ENCODE measurements around the gene MYO10.

Gene MYO10

DNA sequence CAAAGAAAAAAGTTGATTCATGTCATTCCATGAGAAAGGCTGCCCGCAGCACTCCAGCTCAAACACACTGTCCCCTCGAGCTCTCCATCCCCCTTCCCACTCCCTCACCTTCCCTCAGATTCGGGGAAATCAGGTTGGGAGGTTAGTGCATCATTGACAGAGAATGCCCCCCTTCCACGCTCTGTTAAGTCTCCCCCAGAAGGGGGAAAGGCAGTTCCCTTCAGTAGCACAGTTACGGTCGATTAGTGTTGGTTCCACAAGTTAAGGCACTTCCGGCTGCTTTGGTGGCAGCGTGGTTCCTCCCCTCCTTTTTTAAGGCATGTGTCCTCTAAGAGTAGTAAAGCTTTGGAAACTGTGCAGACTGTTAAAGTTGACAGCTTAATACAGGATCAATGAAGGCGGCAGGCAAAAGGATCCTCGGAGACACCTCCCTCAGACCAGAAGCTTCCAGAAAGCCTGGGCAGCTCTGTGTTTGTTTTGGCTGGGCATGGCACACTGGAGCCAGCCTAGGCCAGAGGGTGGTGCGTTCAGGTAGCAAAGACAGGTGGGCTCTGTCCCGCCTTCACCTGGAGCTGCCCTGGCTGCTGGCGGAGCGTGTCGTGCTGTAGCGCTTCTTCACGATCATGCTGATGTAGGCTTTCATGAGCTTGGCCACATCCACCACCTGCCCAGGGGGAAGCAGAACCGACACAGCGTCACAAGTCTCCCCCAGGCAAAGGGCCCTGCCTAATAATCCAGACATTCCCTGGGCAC, 269.8 kb downstream of the MYO10 start:
- no peak overlapping the region for H3K4me3 ChIP-seq (ENCODE audit: low read depth, low read length)
- TF ChIP-seq, protein P1, sequence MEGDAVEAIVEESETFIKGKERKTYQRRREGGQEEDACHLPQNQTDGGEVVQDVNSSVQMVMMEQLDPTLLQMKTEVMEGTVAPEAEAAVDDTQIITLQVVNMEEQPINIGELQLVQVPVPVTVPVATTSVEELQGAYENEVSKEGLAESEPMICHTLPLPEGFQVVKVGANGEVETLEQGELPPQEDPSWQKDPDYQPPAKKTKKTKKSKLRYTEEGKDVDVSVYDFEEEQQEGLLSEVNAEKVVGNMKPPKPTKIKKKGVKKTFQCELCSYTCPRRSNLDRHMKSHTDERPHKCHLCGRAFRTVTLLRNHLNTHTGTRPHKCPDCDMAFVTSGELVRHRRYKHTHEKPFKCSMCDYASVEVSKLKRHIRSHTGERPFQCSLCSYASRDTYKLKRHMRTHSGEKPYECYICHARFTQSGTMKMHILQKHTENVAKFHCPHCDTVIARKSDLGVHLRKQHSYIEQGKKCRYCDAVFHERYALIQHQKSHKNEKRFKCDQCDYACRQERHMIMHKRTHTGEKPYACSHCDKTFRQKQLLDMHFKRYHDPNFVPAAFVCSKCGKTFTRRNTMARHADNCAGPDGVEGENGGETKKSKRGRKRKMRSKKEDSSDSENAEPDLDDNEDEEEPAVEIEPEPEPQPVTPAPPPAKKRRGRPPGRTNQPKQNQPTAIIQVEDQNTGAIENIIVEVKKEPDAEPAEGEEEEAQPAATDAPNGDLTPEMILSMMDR (IDR thresholded peaks at IDR 0.05; ENCODE audit: low read depth, low read length, missing control alignments), result no peak
- no peak for DNase-seq (ENCODE audit: low read depth)

DNA sequence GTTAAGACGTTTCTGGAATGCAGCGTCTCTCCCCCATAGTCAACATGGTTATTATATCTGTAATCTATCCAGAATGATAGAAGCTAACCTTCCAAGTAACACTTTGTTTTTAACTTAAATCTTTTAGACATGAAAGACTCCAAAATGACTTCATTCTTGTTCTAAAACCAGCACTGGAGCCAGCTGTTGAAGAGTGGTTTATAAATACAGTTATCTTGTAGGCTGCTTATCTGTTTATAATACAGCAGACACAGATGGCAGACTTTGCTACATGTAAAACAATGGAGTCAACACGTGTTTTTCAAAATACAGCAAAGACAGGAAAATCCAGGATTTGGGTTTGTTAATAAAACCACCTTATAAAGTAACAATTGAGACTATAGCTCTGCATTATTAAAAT, 270.5 kb downstream of the MYO10 start:
- TF ChIP-seq, protein P1 (IDR thresholded peaks at IDR 0.05; ENCODE audit: low read depth, low read length, missing control alignments), result no peak
- no peak for DNase-seq (ENCODE audit: low read depth)
- no peak overlapping the region for H3K4me3 ChIP-seq (ENCODE audit: low read depth, low read length)

DNA sequence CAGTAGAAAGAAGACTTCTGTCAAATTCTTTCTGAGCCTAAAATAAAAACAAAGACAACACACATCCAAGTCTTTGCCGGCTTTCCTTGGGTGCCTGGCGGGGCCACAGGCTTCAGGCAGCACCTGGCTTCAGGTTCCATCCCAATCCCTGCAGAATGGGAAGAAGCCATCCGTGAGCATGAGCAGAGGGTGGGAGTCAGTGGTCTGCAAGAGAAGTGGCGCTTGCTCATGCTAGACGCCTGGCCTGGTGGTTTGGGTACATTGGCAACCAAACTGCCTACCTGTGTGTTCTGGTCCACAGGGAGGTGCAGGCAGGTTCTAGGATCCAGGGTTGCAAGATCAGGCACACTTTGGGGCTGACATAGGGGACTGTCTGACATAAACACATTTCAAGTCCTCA, 271.7 kb downstream of the MYO10 start:
- DNase-seq (ENCODE audit: low read depth), result no peak
- no peak overlapping the region for H3K4me3 ChIP-seq (ENCODE audit: low read depth, low read length)
- TF ChIP-seq, protein P1 (IDR thresholded peaks at IDR 0.05; ENCODE audit: low read depth, low read length, missing control alignments), result no peak

DNA sequence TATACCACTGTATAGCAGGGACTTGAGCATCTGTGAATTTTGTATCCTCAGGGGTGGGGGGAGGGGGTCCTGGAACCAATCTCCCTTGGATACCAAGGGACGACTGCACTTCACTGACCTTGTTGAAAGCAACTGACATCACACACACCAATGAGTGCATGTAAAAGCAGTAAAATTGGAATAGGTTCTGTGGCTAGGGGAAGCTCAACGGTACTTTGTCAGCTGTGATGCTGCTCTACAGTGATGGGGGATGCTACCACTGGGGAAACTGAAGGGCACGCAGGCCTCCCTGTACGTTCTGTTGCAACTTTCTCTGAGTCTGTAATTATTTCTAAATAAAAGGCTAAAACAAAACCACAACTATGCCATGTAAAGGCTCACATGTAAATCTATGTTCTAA, 272.2 kb downstream of the MYO10 start:
- TF ChIP-seq, protein P1 (IDR thresholded peaks at IDR 0.05; ENCODE audit: low read depth, low read length, missing control alignments), result no peak

DNA sequence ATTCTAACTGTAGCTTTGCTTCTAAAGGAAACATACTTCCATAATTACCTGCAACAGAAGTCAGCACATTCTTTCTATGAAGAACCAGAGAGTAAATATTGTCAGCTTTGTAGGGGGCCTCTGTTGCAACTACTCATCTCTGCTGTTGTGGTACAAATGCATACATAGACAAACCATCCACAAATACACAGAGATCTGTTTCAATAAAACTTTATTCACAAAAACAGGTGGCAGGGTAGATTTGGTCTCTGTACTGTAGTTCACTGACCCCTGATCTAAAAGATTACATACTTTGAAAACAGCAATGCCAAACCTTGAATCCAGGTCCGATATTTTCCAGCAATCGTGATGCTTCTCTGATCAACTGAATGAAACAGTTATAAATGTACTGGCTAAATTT, 274.4 kb downstream of the MYO10 start:
- no peak for DNase-seq (ENCODE audit: low read depth)
- TF ChIP-seq, protein P1 (IDR thresholded peaks at IDR 0.05; ENCODE audit: low read depth, low read length, missing control alignments), result no peak
- no peak overlapping the region for H3K4me3 ChIP-seq (ENCODE audit: low read depth, low read length)

More for the DNA sequence above, 272.2 kb downstream of the MYO10 start:
- no peak overlapping the region for H3K4me3 ChIP-seq (ENCODE audit: low read depth, low read length)
- no peak for DNase-seq (ENCODE audit: low read depth)

DNA sequence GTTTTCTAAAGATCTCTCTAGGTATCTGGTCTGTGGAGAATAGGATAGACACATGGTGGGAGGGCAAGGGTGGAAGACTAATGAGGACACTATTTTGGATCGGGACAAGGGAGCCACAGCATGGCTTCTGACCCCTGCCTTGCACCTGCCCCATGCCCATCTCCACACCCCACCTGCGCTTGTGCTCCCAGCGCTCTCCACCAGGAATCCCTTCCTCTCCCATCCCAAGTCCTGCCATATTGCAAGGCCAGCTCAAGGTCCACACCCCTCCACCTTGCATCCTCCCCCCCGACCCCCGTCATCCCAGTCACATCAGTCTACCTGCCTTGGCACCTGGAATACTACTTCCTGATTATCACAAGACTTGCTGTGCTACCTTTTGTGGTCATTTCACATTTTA, 275.1 kb downstream of the MYO10 start:
- TF ChIP-seq, protein P1 (IDR thresholded peaks at IDR 0.05; ENCODE audit: low read depth, low read length, missing control alignments), result no peak
- no peak overlapping the region for H3K4me3 ChIP-seq (ENCODE audit: low read depth, low read length)
- no peak for DNase-seq (ENCODE audit: low read depth)

DNA sequence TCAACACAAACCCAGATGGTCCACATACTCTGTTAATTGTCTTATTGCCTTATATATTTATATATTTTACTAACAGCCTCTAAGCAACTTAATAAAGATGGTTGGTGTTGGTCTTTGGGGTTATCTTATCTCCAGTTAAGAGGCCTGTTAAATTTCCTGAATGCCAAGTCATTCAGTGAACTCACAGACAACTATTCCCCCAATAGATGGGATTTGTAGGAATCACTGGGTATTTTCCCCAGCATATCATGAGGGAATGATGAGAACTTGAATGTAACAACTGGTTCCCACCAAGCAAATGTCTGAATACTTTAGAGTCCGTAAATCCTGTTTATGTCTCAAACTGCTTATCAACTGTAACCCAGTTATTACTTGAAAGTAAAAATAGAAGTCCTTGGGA, 276.6 kb downstream of the MYO10 start:
- TF ChIP-seq, protein P1 (IDR thresholded peaks at IDR 0.05; ENCODE audit: low read depth, low read length, missing control alignments), result no peak
- no peak for DNase-seq (ENCODE audit: low read depth)
- H3K4me3 ChIP-seq (ENCODE audit: low read depth, low read length), result no peak overlapping the region
